C4-2B (cell line): Measurements from ENCODE around the gene SUSD4.

Experiments
- ZFX ChIP-seq: fragments of 450-650 bp; IDR thresholded peaks from 2 replicates; pipeline ENCODE4 v1.6.1; 2017
- TF ChIP-seq, protein P1 (sequence below): fragments of 450-650 bp; conservative IDR thresholded peaks from 2 replicates; pipeline ENCODE4 v1.5.1; 2017; ENCODE audit warnings: mild to moderate bottlenecking

- TF ChIP-seq, protein P1, sequence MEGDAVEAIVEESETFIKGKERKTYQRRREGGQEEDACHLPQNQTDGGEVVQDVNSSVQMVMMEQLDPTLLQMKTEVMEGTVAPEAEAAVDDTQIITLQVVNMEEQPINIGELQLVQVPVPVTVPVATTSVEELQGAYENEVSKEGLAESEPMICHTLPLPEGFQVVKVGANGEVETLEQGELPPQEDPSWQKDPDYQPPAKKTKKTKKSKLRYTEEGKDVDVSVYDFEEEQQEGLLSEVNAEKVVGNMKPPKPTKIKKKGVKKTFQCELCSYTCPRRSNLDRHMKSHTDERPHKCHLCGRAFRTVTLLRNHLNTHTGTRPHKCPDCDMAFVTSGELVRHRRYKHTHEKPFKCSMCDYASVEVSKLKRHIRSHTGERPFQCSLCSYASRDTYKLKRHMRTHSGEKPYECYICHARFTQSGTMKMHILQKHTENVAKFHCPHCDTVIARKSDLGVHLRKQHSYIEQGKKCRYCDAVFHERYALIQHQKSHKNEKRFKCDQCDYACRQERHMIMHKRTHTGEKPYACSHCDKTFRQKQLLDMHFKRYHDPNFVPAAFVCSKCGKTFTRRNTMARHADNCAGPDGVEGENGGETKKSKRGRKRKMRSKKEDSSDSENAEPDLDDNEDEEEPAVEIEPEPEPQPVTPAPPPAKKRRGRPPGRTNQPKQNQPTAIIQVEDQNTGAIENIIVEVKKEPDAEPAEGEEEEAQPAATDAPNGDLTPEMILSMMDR: no peak
- TF ChIP-seq ZFX: no peak
Measured at GRCh38 chr1:223332997-223333396, 31.0 kb downstream of the SUSD4 start.
